SK-N-SH treated with all-trans-retinoic acid at 6 μM for 48 hours (cell line): Measurements from ENCODE around the gene SLC35A2.

Experiments
- BACH2 ChIP-seq: fragments of 250-450 bp; sonication (Bioruptor Pico); IDR thresholded peaks from 2 replicates; pipeline ENCODE4 v1.9.0; 2021; ENCODE audit warnings: mild to moderate bottlenecking, borderline replicate concordance
- GLIS3 ChIP-seq: fragments of 250-450 bp; sonication (Bioruptor Pico); IDR thresholded peaks from 2 replicates; pipeline ENCODE4 v1.5.0; 2020; ENCODE audit warnings: mild to moderate bottlenecking, moderate library complexity
- TOX ChIP-seq: fragments of 250-450 bp; sonication (Bioruptor Pico); IDR thresholded peaks from 2 replicates; pipeline ENCODE4 v1.8.0; 2021; ENCODE audit warnings: mild to moderate bottlenecking, moderate library complexity, borderline replicate concordance
- ZFP30 ChIP-seq: fragments of 450-650 bp; formaldehyde crosslinking; IDR thresholded peaks from 2 replicates; pipeline ENCODE4 v1.5.0; 2022; ENCODE audit warnings: mild to moderate bottlenecking, moderate library complexity
- ZNF8 ChIP-seq: fragments of 450-650 bp; formaldehyde crosslinking; IDR thresholded peaks from 2 replicates; pipeline ENCODE4 v1.5.0; 2020; ENCODE audit warnings: mild to moderate bottlenecking, moderate library complexity
- TF ChIP-seq, protein P1 (sequence below): fragments of 250-450 bp; sonication (Bioruptor Pico); IDR thresholded peaks from 2 replicates; pipeline ENCODE4 v1.8.0; 2020; ENCODE audit warnings: mild to moderate bottlenecking, moderate library complexity, borderline replicate concordance
- TF ChIP-seq, protein P2 (sequence below): fragments of 250-450 bp; sonication (Bioruptor Pico); IDR thresholded peaks from 2 replicates; pipeline ENCODE4 v1.8.0; 2021; ENCODE audit warnings: low read depth, mild to moderate bottlenecking, moderate library complexity, borderline replicate concordance

GRCh38 chrX:48919360-48919841, 8.0 kb upstream of the SLC35A2 start:
- TF ChIP-seq, protein P1, sequence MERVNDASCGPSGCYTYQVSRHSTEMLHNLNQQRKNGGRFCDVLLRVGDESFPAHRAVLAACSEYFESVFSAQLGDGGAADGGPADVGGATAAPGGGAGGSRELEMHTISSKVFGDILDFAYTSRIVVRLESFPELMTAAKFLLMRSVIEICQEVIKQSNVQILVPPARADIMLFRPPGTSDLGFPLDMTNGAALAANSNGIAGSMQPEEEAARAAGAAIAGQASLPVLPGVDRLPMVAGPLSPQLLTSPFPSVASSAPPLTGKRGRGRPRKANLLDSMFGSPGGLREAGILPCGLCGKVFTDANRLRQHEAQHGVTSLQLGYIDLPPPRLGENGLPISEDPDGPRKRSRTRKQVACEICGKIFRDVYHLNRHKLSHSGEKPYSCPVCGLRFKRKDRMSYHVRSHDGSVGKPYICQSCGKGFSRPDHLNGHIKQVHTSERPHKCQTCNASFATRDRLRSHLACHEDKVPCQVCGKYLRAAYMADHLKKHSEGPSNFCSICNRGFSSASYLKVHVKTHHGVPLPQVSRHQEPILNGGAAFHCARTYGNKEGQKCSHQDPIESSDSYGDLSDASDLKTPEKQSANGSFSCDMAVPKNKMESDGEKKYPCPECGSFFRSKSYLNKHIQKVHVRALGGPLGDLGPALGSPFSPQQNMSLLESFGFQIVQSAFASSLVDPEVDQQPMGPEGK (CRISPR knock-in tag): no peak
- TF ChIP-seq, protein P2, sequence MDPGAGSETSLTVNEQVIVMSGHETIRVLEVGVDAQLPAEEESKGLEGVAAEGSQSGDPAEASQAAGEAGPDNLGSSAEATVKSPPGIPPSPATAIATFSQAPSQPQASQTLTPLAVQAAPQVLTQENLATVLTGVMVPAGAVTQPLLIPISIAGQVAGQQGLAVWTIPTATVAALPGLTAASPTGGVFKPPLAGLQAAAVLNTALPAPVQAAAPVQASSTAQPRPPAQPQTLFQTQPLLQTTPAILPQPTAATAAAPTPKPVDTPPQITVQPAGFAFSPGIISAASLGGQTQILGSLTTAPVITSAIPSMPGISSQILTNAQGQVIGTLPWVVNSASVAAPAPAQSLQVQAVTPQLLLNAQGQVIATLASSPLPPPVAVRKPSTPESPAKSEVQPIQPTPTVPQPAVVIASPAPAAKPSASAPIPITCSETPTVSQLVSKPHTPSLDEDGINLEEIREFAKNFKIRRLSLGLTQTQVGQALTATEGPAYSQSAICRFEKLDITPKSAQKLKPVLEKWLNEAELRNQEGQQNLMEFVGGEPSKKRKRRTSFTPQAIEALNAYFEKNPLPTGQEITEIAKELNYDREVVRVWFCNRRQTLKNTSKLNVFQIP (CRISPR knock-in tag): no peak
- no peak for TF ChIP-seq ZNF8 (CRISPR knock-in tag)
- no peak for TF ChIP-seq BACH2 (CRISPR knock-in tag)
- no peak for TF ChIP-seq ZFP30 (CRISPR knock-in tag)
- TF ChIP-seq TOX (CRISPR knock-in tag): no peak
- TF ChIP-seq GLIS3 (CRISPR knock-in tag): no peak
